ENCODE results near the gene BBS10.
"Not testable (repeated sequence)": the region's sequence is repeated elsewhere in the genome, so short reads cannot be mapped to it uniquely, and the experiment has no call there.

The BBS10 gene

DNA sequence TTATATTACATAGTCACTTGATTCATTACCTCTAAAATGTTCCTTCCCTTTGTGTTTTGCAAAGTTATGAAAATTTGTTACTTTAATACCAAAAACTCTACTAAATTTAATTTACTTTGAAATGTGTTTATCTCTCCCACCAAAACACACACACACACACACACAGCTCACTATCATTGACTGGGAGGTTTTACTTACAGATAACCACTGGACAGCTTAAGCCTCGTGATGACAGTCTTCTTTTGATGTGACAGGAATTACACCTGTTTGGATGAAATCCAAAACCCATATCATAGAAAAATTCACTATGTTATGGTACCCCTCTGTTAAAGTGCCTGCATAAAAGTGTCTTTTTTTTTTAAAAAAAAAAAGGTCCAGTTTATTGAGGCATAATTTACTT, 15.6 kb downstream of the BBS10 start:
- TF ChIP-seq, protein P1, sequence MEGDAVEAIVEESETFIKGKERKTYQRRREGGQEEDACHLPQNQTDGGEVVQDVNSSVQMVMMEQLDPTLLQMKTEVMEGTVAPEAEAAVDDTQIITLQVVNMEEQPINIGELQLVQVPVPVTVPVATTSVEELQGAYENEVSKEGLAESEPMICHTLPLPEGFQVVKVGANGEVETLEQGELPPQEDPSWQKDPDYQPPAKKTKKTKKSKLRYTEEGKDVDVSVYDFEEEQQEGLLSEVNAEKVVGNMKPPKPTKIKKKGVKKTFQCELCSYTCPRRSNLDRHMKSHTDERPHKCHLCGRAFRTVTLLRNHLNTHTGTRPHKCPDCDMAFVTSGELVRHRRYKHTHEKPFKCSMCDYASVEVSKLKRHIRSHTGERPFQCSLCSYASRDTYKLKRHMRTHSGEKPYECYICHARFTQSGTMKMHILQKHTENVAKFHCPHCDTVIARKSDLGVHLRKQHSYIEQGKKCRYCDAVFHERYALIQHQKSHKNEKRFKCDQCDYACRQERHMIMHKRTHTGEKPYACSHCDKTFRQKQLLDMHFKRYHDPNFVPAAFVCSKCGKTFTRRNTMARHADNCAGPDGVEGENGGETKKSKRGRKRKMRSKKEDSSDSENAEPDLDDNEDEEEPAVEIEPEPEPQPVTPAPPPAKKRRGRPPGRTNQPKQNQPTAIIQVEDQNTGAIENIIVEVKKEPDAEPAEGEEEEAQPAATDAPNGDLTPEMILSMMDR (IDR thresholded peaks at IDR 0.05; ENCODE audit: insufficient read depth, missing control alignments), result no peak
- FAIRE-seq (no peak), DNase-seq (ENCODE audit: insufficient read length, low spot score) (no peak)

DNA sequence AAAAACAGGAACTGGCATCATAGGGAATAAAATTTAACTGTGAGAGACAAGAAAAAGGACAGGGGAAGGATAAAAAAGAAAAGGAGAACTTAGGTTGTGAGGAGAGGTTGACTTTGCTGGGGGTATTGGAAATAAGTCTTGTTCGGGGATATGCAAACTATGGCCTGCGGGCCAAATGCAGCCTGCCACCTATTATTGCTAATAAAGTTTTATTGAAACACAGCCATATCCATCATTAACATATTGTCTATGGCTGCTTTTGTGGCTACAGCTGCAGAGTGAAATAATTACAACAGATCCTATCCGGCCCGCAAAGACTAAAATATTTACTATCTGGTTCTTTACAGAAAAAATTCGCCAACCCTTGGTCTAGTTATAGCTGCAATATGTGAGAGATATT, 18.6 kb downstream of the BBS10 start:
- TF ChIP-seq, protein P1 (IDR thresholded peaks at IDR 0.05; ENCODE audit: insufficient read depth, missing control alignments), result no peak
- FAIRE-seq (no peak), DNase-seq (ENCODE audit: insufficient read length, low spot score) (no peak)

DNA sequence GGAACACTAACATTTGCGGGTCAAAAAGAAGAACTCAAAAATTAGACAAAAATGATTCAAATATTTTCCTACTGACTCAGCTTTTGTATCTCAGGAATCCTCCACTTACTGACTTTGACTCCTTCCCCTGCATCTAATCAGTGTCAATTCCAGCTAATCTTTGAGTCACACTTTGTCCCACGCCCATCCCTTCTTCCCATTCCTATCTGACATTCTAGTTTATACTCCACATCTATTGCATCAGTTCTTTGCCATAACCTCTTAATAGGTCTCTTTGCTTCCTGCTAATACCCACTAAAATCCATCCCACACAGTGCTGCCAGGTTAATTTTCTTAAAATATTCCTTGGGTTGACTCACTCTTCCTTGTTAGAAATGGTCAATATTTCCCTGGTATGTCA, 19.1 kb downstream of the BBS10 start:
- TF ChIP-seq, protein P1 (IDR thresholded peaks at IDR 0.05; ENCODE audit: insufficient read depth, missing control alignments), result no peak
- DNase-seq (ENCODE audit: insufficient read length, low spot score) (no peak), FAIRE-seq (no peak)

DNA sequence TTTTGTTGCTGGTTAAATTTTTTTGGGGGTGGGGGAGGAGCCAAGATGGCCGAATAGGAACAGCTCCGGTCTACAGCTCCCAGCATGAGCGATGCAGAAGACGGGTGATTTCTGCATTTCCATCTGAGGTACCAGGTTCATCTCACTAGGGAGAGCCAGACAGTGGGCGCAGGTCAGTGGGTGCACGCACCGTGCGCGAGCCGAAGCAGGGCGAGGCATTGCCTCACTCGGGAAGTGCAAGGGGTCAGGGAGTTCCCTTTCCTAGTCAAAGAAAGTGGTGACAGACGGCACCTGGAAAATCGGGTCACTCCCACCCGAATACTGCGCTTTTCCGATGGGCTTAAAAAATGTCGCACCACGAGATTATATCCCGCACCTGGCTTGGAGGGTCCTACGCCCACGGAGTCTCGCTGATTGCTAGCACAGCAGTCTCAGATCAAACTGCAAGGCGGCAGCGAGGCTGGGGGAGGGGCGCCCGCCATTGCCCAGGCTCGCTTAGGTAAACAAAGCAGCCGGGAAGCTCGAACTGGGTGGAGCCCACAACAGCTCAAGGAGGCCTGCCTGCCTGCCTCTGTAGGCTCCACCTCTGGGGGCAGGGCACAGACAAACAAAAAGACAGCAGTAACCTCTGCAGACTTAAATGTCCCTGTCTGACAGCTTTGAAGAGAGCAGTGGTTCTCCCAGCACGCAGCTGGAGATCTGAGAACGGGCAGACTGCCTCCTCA, 28.5 kb downstream of the BBS10 start:
- not testable (repeated sequence) for FAIRE-seq; DNase-seq (ENCODE audit: insufficient read length, low spot score)

DNA sequence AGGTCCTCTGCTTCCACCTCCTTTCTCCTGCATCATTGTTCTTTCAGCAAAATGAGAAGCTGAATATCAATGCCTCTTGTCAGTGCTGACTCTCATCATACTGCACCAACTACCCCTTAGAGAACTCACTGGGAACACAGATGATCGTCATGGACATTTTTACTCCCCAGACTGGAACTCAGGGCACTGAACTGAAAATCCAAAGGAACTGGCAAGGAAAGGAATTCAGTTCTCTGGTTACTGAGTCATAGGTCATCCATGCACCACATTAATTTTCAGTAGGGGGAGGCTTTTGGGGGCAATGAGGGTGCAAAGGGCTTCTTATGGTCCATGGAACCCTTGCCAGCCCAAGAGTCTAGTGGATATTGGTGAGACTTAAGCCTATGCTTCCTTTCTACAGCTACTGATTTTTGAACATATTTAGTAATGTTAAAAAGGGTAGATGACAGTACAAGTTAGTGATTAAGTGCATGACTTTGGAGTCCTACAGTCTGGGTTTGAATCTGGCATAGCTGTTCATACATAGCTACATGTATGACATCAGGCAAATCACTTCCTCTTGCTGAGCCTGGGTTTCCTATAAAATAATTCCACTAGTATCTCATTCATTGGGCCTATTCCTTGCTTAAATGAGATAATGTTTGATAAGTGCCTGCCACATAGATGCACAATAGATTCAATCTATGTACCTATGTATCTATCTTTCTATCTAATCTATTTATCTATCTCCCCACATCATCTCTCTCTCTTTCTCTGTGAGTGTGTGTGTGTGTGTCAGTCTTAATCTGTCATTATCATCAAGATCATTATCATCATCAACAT, 29.2 kb downstream of the BBS10 start:
- FAIRE-seq, result no peak

DNA sequence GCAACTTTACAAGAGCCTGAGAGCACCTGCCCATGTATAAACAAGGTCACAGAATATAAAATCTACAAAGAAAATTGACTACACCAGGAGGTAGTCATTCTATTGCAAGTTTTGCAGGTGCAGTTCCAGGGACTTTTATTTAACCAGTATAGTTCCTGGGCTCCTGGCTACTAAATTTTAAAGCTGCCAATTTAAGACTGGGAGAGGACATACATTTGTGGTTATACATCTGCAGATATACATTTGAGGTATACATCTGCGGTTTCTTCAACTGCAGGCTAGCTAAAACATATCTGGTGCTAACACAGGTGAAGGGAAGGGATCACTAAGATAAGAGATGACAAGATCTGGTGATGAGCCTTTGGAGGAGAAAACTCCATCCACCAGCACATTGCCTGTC, 30.2 kb downstream of the BBS10 start:
- FAIRE-seq, result no peak
- TF ChIP-seq, protein P1 (IDR thresholded peaks at IDR 0.05; ENCODE audit: insufficient read depth, missing control alignments), result no peak

More for the DNA sequence above, 29.2 kb downstream of the BBS10 start:
- TF ChIP-seq, protein P1 (IDR thresholded peaks at IDR 0.05; ENCODE audit: insufficient read depth, missing control alignments), result no peak
- DNase-seq (ENCODE audit: insufficient read length, low spot score), result no peak

DNA sequence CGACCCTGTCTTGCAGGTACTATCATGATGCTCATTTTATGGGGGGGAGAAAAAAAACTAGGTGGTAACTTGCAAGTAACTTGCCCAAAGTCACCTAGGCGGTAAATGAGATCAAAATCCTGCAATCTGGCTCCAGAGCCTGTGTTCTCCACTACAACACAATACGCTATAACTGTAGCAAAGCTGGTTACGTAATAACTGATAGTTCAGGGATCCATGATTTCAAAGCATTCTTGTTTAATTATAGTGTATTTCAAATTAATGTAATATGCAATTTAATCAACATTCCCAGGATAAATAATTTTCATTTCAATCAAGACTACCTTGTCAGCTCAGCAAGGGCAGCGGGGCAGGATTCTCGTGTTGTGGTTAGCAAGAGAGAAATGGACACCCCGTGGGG, 31.7 kb downstream of the BBS10 start:
- FAIRE-seq, result no peak

More for the DNA sequence above, 30.2 kb downstream of the BBS10 start:
- no peak for DNase-seq (ENCODE audit: insufficient read length, low spot score)

More for the DNA sequence above, 31.7 kb downstream of the BBS10 start:
- TF ChIP-seq, protein P1 (IDR thresholded peaks at IDR 0.05; ENCODE audit: insufficient read depth, missing control alignments), result no peak
- DNase-seq (ENCODE audit: insufficient read length, low spot score), result no peak

Data from D721Med (cell line).